IPS DF 19.7 (cell line): ENCODE data around the gene USP24.
A peak's percentile ranks its signal among the peaks of the same experiment; 100 is the strongest.
"Not testable (repeated sequence)": the region's sequence is repeated elsewhere in the genome, so short reads cannot be mapped to it uniquely, and the experiment has no call there.

ENCODE experiments used
- DNase-seq: peaks from one replicate; pipeline ENCODE4 v3.0.0-alpha.2; 2013; ENCODE audit warnings: low read depth, low spot score

USP24 gene

DNA sequence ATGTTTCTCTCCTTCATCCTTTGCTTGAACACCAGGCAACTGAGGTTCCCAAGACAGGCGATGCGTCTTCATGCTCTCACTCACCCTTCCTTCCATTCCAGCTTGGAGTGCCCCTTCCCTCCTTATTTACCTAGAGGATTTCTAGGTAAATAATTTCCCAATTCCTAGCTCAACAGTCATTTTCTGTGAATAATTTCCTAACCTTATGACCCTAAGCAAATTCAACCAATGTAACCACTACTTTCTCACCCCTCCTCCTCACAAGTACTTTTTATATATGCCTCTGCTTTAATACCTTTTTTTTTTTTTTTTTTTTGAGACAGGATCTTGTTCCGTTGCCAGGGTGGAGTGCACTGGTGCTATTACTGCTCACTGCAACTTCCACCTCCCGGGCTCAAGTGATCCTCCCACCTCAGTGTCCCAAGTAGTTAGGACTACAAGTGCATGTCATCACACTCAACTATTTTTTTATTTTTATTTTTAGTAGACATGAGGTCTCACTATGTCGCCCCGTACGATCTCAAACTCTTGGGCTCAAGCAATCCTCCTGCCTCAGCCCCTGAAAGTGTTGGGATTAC lies 86.7 kb downstream of the USP24 start:
- DNase-seq: no peak

DNA sequence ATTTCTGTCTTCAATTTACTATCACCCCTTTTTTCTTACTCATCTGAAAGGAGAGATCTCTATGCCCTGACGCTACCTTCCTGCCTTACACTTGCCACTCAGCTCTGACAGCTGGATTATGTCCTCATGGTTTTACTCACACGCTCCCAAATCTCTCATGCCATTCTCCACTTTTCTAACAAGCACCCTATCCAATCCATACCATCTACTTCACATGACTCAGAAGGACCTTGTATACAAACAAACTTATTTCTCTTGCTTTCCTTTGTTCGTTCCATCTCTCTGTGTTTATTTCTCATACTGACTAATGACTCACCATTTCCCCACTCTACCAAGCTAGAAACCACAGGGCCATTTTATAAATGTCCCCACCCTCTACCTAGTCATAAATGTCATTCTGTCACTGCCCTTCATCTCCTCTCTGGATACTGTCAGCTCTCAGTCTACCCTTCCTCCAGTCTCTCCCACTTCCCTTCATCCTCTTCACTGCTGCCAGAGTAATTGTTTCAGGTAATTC lies 87.3 kb downstream of the USP24 start:
- no peak for DNase-seq

DNA sequence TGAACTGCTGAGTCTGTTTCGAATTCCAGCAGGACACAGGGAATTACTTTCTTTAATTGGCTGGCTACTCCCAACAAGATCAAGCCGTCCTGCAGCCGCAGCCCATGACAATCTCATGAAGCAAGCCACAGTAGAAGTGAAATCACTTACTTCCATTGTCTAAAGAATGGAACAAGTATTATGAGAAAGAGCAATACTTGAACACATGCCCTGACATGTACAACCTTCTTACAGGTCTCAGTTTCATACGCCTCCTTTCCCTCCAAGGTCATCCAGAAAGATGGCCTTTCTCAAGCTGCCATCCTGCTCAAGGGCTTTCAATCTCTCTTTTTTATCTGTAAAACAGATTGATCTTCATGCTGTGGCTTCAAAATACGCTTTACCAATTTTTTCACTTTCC lies 90.7 kb downstream of the USP24 start:
- no peak for DNase-seq

DNA sequence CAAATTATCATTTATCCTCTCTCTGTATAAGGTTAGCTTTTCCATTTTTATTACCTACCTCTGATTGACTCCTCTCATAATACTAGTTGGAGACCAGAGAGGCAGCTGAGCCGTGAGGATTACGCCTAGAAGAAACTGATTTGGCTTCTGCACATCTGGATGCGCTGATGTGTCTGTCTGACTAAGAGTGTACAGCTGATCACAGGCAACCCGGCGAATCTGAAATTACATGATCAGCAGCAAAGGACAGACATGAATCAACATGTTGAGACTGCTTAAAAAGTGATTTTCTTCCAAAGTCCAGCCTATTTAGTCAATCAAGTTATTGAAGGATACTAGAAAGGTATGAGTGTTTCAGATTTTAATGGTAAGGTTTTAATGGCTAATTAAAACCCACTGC lies 94.6 kb downstream of the USP24 start:
- DNase-seq: no peak

DNA sequence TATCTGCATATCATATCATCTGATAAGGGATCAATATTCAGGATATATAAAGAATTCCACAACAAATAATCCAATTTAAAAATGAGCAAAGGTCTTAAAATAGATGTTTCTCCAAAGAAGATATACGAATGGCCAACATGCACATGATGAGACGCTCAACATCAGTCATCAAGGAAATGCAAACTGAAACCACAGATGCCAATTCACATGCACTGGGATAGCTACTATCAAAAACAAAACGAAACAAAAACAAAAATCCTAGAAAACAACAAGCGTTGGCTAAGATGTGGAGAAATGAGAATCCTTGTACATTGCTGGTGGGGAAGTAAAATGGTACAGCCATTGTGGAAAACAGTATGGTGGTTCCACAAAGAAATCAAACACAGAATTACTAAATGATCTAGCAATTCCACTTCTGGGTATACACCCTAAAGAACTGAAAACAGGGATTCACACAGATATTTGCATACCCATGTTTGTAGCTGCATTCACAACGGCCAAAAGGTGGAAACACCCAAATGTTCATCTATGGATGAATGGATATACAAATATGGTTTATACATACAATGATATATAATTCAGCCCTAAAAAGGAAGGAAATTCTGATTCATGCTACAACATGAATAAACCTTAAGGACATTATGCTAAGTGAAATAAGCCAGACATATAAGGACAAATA lies 96.4 kb downstream of the USP24 start:
- no peak for DNase-seq

DNA sequence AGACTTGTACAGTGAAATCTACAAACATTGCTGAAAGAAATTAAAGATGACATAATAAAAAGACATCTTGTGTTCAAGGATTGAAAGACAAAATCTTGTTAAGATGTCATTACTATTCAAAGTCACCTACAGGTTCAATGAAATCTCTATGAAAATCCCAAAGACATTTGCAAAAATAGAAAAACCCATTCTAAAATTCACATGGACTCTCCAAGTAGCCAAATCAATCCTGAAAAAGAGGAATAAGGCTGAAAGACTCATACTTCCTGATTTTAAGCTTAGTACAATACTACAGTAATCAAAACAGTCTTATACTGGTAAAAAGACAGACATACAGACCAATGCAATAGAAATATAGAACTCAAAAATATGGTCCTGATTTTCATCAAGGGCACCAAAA lies 97.2 kb downstream of the USP24 start:
- no peak for DNase-seq

DNA sequence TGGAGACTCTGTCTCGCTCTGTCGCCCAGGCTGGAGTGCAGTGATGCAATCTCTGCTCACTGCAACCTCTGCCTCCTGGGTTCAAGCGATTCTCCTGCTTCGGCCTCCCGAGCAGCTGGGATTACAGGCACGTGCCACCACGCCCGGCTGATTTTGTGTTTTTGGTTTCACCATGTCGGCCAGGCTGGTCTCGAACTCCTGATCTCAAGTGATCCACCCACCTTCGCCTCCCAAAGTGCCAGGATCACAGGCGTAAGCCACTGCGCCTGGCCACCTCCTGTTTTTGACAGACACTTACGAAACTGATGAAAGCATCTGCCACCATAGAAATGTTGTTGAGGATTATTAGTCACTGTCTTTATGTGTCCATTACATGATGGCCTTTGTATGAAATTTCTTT lies 106.2 kb downstream of the USP24 start:
- DNase-seq: not testable (repeated sequence)

DNA sequence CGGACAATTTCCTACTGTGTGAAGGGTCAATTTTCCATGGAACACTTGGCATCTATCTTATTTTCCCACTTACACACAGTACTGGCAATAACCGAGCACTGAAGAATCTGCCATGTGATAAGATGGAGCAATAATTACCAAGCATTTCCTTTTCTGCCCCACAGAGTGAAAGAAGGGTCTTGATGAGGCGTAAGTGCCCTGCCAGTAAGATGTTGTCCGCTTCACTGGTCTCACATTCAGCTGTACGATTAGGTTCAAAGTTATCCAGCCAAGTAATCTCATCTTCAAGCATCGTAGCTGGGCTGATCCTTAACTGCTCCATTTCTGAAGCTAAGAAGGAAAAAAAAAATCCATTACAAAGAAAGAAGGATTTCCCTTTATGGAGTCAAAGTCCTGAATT lies 108.1 kb downstream of the USP24 start:
- no peak for DNase-seq

DNA sequence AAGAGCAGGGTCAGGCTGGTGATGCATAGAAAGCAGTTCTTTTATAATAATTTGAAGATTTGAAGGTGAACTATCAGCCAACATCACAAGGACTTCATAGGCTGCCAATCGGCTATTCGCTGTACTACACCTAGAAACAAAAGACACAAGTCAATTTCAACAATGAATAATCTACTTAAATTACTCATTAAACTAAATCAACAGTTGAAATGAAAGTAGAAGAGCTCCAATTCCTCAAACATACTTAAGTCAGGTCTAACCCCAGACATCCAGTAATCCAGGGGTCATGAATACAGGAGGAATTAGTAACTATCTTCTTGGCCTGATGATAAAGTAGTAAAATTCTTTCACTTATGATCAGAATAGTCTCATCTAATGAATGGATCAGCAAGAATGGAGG lies 111.3 kb downstream of the USP24 start:
- no peak for DNase-seq

DNA sequence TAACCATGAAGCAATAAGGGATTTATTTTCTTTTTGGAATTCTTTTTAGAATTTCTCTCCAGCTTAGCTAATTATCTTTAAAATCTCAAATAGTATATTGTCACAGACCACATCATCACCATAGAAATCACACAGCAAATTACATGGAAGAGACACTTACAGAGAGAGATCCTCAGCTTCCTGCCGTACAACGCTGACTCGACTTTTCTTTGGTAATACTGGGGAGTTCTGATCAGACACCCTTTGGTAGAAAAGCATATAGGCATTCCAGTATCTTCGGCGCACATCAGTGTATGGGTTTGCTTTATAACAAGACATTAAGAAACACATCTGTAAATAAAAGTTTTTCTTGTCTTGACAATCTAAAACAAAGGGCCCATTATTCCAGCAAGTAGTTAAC lies 120.1 kb downstream of the USP24 start:
- no peak for DNase-seq

DNA sequence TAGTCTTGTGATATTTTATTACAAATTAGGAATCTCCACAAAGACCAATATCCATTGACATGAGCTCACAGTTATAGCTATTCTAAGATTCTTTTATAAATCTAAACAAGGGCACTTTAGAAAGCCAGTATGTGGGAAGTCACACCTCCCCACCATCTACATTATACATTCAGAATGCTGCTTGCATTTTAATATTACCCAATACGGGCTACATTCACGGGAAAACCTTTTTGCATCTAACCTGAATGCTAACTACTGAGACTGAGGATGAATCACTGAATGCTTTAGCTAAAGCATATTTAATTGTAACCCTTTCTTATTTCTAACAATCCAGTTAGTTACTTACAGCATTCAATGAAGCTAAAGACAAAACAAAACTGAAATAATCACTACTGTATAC lies 122.7 kb downstream of the USP24 start:
- no peak for DNase-seq

DNA sequence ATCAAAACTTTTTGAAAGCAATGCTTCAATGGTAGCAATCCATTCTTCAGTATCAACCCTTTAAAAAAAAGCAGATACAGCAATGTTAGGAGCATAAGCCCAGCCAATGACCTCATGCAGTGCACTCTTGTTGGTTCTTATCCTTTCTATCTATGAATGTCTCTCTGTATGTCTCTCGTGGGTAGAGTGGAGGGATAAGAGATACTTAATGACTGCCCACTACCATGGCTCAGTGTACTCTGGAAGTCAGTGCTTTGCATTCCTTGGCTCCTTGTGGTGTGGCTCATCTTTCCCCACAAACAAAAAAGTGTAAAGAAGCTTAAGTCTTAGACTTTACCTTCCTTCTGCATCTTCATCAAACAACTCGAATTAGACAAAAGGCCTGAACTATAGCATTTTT lies 125.5 kb downstream of the USP24 start:
- DNase-seq: no peak

DNA sequence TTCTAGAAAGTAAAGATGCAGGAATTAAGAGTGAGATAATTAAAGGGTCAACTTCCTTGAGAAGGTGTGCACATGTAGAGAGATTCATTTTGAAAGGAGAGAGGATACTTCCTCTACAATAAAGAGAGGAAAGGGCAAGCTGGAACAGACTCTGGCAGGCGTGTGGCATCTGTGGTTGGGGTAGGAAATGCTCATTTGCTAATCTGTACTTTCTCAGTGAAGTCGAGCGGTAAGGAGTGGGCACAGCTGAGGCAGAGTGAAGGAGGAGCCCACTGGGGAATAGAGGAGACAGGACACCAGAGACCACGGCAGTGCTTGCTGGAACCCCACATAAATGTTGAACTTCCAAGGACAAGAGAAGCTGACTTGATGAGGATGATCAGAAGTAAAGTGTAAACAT lies 126.8 kb downstream of the USP24 start:
- no peak for DNase-seq

DNA sequence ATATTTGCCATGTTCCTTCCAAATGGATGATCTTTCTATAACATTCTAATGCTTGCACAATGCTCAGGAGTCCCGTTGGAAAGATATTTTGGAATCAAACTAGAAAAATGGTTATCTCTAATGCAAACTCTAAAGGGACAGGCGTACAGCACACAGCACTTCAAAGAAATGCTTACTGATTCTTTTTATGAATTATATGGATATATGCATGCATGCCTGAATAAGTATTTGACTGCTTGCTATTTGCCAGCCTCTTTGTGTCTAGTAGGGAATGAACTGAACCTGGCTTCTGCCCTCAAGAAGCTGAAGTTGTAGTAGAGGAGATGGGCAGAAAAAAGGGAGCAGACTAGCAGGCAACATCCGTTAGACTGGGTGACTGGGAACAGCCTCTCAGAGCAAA lies 127.7 kb downstream of the USP24 start:
- no peak for DNase-seq

DNA sequence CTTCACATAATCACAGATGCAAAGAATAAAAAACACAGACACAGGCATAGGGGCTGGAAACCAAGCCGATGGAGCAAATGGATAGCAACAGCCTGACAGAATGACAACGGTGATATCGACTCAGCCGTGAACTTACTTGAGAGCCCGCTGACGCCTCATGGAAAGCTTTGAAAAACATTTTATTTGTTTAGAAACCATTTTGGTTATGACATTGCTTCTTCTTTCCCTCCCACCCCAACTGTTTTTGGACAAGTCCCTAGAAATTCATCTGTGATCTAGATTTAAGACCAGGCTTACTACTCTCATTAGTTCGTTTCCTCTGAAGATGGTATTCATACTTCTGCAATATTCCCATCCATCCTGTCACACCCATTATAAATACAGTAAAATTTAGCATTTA lies 130.9 kb downstream of the USP24 start:
- no peak for DNase-seq

DNA sequence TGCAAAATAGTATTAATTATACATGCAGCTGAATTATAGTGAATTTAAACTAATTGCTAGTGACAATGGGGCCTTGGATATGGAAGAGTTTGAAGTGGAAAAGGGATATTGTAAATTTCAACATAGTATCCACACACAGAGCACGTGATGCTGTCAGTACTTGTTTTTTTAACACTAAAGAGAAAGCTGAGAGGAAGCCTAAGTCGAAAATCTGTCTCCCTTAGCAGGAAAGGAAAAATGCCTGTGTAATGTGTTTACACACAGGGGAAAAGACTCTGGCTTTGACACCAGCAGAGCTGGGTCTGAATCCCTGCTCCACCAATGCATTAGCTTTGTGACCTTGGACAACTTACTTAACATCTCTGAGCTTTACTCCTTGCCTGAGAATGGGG lies 133.3 kb downstream of the USP24 start:
- DNase-seq: no peak

DNA sequence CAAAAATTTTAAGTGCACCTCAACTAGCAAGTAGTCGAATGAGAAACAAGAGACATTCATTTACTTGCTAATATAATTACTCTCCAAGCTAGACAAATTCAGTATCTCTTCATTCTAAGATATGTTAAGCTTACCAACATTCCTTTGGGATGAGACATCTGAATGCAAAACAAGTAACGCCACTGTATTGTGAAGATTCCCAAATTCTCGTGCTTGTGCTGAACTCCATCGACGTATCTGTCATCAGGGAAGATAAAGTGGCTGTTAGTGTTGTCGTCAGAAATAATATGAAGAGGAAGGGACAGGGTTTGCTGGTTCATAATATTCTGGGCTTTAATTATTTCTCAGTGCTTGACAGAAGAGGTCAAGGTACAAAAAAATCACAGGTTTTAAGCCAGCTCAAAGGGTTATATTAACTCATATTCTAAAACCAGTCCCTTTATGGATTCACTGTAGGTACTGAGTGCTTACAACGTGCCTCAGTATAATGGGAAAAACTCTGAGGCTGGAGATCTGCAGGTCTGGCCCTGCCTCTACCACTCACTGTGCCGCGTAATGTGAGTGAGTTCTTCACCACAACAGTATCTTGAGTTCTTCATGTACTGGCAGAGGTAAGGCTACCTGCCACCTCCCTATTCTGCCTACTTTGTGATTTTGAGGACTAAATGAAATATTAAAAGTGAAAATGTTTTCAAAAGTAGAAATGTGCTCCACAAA lies 133.8 kb downstream of the USP24 start:
- DNase-seq: peak; percentile 35

DNA sequence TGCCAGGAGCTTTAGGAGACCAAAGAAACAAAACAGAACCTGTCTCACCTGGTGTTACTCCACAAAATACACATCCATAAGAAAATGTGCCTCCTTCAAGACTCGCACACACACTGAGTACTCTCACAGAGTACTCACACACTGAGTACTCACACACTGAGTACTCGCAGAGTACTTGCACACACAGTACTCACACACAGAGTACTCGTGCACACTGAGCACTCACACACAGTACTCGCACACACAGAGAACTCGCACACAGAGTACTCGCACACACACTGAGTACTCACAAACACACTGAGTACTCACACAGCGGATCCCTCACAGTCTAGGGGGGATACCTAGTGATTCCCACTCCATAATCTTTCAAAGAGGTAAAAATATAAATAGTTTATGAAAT lies 135.5 kb downstream of the USP24 start:
- no peak for DNase-seq

DNA sequence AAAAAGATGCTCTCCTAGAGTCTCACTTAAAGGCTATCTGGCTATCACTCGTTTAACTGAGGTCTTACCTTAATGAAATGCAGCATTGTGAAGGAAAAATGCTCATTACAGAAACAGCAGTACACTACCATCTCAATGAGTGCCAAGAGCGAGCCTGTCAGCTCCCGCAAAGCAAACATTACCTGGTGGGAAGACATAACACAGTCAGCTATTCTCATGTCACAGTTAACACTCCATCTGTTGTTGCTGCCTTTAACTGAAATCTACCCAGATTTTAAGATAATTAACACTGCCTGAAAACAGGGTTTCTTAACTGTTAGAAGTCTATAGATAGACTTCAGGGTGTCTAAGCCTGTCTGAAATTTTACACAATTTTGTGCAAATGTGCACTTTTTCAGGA lies 136.7 kb downstream of the USP24 start:
- DNase-seq: no peak

DNA sequence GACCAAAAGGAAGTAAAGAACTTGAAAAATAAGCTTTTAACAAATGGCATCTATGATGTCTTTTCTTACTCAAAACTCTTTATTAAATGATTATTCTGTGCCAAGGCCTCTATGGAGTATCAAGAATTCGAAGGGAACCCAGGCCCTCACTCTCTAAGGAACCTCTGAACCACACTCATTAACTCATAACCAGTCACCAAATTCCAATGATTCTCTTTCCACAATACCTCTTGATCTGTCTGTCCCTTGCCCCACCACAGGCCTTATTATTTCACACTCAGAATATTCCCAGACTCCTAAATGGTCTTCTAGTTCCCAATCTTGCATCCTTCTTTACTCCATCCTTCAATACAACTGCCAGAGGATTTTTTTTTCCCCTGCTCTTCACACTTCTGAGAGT lies 138.8 kb downstream of the USP24 start:
- DNase-seq: no peak

DNA sequence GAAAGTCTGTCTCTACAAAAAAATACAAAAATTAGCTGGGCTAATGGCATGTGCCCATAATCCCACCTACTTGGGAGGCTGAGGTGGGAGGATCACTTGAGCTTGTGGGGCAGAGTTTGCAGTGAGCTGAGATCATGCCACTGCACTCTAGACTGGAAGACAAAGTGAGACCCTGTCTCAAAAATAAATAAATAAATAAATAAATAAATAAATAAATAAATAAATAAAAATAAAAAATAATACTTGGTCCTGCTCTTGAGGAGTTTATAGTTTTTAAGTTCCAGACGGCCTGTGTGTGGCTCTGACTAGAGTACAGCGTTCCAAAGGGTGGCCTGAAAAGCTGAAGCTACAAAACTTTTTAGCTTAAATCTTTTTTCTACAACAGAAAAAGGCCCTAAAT lies 140.7 kb downstream of the USP24 start:
- DNase-seq: no peak

DNA sequence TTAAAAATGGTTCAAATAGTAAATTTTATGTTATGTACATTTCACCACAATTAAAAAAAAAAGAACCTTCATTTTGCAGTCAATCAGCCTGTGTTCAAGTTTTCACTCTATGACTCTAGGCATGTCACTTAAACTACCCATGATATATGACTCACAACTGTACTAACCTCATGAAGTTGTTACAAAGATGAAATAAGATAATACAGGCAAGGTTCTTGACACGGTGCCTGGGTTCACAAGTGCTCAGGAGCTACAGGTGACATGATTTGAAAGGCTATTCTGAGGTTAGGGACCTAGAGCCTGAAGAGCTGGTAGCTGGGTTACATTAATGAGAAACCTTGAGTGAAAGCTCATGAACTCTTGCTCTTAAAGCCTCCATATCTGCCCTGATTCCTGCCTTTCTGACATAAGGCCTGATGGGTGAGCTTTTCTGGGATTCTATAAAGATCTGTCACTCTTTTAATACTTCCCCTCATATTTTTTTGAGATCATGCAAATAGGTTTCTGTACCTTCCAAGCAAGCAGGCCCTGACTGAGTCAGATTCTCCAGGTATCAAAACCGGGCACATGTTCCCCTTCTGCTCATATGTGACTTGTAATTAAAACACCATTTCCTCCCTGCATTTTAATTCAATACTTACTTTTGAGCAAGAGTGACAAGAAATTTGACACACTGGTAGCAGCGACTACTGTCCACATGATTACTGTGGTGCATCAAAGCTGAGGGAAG lies 141.8 kb downstream of the USP24 start:
- DNase-seq: no peak
